ENCODE results near the gene KRTAP5-3.
"Not testable (repeated sequence)": the region's sequence is repeated elsewhere in the genome, so short reads cannot be mapped to it uniquely, and the experiment has no call there.

The KRTAP5-3 gene

GRCh38 chr11:1647901-1648652, 39.8 kb upstream of the KRTAP5-3 start:
- no peak overlapping the region for H3K27ac Mint-ChIP-seq
- no peaks in the 10 kb centered on the region for H3K4me1 Mint-ChIP-seq
- ATAC-seq: no peak
- no peak for DNase-seq
- no peak overlapping the region for H3K4me3 Mint-ChIP-seq
- no peaks in the 10 kb centered on the region for H3K9me3 Mint-ChIP-seq
- H3K27me3 Mint-ChIP-seq: peaks cover 24% of the 10 kb centered on the region

DNA sequence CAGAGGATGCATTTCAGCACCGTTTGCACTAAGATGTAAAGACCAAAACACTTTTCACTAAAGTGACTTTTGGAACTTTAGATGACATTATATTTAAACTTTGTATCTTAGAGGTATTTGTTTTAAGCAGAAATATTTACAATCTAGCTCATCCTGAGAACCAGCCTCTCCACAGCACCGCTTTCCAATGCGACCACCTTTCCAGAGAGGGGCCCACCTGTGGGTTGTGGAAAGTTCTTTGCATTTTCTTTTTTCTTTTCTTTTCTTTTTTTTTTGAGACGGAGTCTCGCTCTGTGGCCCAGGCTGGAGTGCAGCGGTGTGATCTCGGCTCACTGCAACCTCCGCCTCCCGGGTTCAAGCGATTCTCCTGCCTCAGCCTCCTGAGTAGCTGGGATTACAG, 38.3 kb upstream of the KRTAP5-3 start:
- not testable (repeated sequence) for H3K4me3 Mint-ChIP-seq, H3K27ac Mint-ChIP-seq, DNase-seq, H3K9me3 Mint-ChIP-seq, ATAC-seq, H3K4me1 Mint-ChIP-seq
- peaks cover 27% of the 10 kb centered on the region for H3K27me3 Mint-ChIP-seq

- DNase-seq (no peak), ATAC-seq (no peak)
- no peaks in the 10 kb centered on the region for H3K9me3 Mint-ChIP-seq
- no peak overlapping the region for H3K4me3 Mint-ChIP-seq
- no peaks in the 10 kb centered on the region for H3K4me1 Mint-ChIP-seq
- peaks cover 39% of the 10 kb centered on the region for H3K27me3 Mint-ChIP-seq
- no peak overlapping the region for H3K27ac Mint-ChIP-seq
Measured at GRCh38 chr11:1645357-1645821, 37.1 kb upstream of the KRTAP5-3 start.

DNA sequence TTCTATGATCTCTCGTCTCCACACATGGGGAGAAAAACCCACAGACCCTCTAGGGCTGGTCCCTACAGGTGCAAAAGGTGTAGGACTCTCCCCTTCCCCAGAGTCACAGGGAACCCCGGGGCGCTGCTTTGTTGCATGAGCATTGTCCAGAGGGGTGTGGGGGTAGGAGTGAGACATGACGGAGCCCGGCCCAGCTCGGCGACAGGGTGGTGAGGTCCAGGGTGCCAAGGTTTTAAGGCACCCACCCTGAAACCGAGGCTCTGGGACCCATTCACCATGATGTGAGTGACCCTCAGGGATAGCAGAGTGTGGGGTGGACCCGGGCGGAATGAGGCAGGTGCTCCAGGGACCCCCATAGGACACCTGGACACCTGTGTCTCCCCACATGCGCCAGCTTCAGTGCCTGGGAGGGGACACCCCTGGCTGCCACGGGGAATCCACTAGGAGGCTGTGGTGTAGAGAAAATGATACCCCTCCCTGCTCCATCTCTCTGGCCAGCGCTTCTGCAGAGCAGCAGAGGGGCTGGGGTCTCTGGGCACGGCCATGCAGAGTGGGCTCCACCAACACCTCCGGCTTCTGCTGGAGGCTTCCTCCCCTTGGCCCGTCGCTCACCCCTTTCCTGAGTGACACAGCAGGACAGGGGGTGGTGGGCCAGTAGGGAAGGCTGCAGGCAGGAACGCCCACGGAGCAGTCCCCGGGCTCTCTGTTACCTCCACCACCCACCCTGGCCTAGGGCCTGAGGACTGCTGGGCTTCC, 36.5 kb upstream of the KRTAP5-3 start:
- no peak for DNase-seq
- Mint-ChIP-seq H3K27me3 (peaks cover 45% of the 10 kb centered on the region), H3K4me1 (no peaks in the 10 kb centered on the region), H3K4me3 (no peak overlapping the region), H3K9me3 (no peaks in the 10 kb centered on the region), H3K27ac (no peak overlapping the region)
- no peak for ATAC-seq

DNA sequence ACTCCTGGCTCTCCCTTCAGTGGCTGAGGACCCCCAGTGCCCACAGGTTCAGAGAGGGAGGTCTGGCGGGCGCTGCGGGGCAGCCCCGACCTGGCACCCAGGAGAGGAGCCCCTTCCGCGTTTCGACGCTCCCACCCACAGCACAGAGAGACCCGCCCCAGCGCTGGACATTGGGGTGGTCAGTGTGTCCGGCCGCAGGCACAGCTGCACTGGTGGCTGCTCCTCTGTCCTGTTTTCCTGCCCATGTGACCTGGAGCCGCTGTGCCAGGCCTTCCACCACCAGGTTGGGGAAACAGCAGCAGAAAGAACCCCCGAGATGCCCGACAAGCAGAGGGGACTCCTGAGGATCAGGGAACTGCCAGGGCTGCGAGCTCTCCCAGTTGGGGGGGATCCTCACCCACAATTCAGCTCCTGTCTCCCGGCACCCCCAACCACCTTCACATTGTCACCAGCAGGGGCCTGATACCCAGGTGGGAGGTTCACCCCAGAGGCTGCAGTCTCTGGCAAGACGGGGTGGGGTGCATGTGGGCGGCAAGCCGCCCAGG, 35.0 kb upstream of the KRTAP5-3 start:
- DNase-seq (no peak), ATAC-seq (no peak)
- Mint-ChIP-seq H3K4me3 (no peak overlapping the region), H3K9me3 (no peaks in the 10 kb centered on the region), H3K27me3 (peaks cover 48% of the 10 kb centered on the region), H3K27ac (no peak overlapping the region), H3K4me1 (no peaks in the 10 kb centered on the region)

DNA sequence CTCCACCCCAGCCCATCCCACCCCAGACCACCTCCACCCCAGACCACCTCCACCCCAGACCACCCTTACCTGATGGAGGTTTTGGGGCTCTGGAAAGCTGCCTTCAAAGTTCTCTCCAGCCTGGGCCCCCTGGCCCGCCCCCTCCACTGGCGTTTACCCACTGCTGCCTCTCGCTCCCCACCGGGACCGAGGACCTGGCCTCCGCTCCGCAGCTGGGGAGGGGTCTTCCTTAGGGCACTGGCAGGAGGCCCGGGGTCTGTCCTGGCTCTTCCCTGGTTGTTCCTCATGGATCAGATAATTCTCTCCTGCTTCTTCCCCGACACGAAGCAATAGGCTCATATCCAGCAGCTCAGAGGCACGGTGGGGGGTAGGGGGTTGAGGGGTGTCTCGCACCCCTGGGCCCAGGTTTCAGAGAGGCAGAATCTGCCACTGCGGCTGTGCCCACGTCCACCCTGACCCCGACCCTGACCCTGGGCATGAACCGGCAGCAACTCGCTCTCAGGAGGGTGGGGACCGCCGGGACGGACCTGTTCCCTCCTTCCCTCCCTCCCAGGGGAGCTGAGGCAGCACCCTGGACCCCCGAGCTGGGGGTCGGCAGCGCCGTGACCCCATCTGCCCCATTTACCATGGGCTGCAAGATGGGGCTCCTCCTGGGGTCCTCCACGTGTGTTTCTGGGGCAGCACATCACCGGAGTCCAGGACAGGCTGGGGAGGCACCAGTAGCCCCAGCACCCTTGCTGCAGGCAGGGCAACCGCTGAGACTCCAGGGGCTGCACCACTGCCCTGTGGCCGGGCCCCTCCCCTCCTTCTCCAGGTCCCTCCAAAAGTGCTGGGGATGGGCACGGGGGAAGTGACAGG, 34.3 kb upstream of the KRTAP5-3 start:
- peak; percentile 28 for ATAC-seq
- H3K4me1 Mint-ChIP-seq: no peaks in the 10 kb centered on the region
- H3K4me3 Mint-ChIP-seq: no peak overlapping the region
- H3K9me3 Mint-ChIP-seq: no peaks in the 10 kb centered on the region
- peaks cover 48% of the 10 kb centered on the region for H3K27me3 Mint-ChIP-seq
- no peak overlapping the region for H3K27ac Mint-ChIP-seq
- no peak for DNase-seq

DNA sequence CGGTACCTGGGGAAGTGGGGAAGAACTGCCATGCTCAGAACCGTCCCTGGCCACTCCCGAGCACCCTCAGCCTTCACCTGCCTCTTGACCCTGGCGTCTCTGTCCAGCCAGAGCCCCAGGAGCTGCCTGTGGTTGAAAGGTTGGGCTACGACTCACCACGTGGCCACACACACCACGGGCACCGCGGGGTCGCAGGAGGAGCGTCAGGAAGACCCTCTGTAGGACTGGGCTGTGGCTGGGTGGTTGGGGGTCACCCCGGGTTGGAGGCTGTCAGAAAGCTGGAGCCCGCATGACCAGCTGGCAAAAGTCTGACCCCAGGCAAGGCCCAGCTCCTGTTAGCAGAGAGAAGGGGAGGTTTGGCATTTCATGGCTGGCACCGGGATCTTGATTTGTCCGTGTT, 32.8 kb upstream of the KRTAP5-3 start:
- Mint-ChIP-seq H3K27me3 (peaks cover 48% of the 10 kb centered on the region), H3K27ac (no peak overlapping the region)
- no peak for DNase-seq

DNA sequence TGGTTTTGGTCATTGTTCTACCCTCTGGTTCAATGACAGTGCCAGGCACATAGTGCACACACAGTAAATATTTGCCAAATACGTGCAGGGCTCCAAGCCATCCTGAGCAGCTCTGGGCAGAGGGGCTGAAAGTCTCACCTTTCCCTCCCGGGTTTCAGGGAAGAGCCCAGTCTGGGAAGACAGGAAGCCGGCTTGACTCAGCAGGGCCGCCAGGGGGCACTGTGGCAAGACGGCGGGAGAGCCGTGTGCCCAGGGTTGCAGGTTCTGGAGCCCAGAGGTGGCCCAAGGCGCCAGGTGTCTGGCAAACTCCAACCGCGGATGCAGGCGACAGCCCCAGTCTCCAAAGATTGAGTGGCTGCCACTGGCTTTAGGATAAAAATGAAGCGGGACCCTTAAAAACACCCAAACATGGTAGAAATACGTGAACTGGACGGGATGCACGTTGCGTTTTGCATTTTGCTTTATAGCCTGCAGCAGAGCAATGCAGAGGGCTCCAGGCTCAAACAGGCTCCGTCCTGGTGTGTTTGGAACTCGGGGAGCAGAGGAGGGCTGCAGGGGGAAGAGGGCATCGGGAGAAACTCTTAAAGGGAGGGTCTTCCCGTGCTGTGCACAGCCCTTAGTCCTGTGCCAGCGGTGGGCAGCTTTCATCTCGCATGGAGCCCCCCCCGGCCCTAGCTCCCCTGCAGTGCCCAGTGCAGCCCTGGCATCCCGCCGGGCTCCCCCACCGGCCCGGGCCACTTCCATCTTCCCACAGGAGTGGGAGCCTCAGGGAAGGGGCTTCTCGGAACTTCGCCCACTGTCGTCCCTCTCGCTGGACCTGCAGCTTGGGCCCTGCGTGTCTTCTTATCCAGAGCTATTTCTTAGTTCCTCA, 32.0 kb upstream of the KRTAP5-3 start:
- ATAC-seq (no peak), DNase-seq (no peak)
- Mint-ChIP-seq H3K27ac (no peak overlapping the region), H3K4me3 (no peak overlapping the region), H3K27me3 (peaks cover 49% of the 10 kb centered on the region), H3K4me1 (no peaks in the 10 kb centered on the region), H3K9me3 (no peaks in the 10 kb centered on the region)

More for the DNA sequence above, 32.8 kb upstream of the KRTAP5-3 start:
- ATAC-seq: no peak
- Mint-ChIP-seq H3K4me1 (no peaks in the 10 kb centered on the region), H3K9me3 (no peaks in the 10 kb centered on the region), H3K4me3 (no peak overlapping the region)

- H3K9me3 Mint-ChIP-seq: no peaks in the 10 kb centered on the region
- no peak overlapping the region for H3K27ac Mint-ChIP-seq
- no peak overlapping the region for H3K4me3 Mint-ChIP-seq
- H3K27me3 Mint-ChIP-seq: peaks cover 49% of the 10 kb centered on the region
- DNase-seq (no peak), ATAC-seq (no peak)
- H3K4me1 Mint-ChIP-seq: no peaks in the 10 kb centered on the region
Measured at GRCh38 chr11:1639666-1640065, 31.4 kb upstream of the KRTAP5-3 start.

DNA sequence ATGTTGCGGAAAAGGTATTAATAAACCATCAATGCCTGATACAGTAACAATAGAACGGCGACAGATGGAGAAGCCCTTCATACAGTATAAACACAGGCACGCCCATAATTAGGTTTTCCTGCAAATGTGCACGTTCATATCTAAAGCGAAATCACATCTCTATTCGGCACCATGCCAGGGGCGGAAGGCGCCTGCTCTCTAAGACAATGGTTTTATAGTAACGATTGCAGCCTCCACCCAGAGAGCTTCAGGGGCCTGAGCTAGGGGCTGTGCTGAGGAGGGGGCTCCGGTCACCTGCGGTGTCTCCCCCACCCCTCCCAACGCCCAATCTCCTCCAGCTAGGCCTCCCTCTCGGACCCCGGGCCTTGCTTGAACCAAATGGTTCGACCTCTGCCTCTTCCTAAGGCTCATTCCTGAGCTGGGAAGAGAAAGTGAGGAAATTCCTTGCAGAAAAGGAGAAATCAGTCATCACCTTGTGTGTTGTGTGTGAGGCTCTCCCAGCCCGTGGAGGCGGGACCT, 30.9 kb upstream of the KRTAP5-3 start:
- H3K27me3 Mint-ChIP-seq: peaks cover 47% of the 10 kb centered on the region
- no peaks in the 10 kb centered on the region for H3K4me1 Mint-ChIP-seq
- no peaks in the 10 kb centered on the region for H3K9me3 Mint-ChIP-seq
- no peak overlapping the region for H3K27ac Mint-ChIP-seq
- H3K4me3 Mint-ChIP-seq: no peak overlapping the region
- no peak for DNase-seq
- no peak for ATAC-seq

- DNase-seq (no peak), ATAC-seq (no peak)
- no peak overlapping the region for H3K4me3 Mint-ChIP-seq
- peaks cover 52% of the 10 kb centered on the region for H3K27me3 Mint-ChIP-seq
- H3K4me1 Mint-ChIP-seq: no peaks in the 10 kb centered on the region
- H3K9me3 Mint-ChIP-seq: no peaks in the 10 kb centered on the region
- no peak overlapping the region for H3K27ac Mint-ChIP-seq
Measured at GRCh38 chr11:1638344-1638743, 30.1 kb upstream of the KRTAP5-3 start.

DNA sequence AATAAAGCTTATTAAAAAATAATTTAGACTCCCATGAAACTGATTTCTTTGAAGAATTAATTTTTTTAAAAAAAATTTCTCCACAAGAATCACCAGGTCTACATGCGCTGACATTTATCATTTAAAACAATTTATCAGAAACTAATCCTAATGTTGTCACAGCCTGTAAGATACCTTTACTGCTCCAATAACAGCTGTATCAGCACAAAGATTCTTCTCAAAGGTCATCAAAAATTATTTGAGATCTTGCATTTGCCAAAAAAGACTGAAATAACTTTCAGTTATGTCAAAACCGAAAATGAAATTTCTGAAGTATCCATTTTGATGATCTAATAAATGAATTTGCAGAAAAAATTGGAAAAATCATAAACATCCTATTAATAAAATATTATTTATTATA, 29.4 kb upstream of the KRTAP5-3 start:
- DNase-seq (no peak), ATAC-seq (no peak)
- peaks cover 53% of the 10 kb centered on the region for H3K27me3 Mint-ChIP-seq
- no peaks in the 10 kb centered on the region for H3K9me3 Mint-ChIP-seq
- peaks cover 3% of the 10 kb centered on the region for H3K4me1 Mint-ChIP-seq
- H3K4me3 Mint-ChIP-seq: no peak overlapping the region
- no peak overlapping the region for H3K27ac Mint-ChIP-seq

GRCh38 chr11:1636291-1636950, 28.2 kb upstream of the KRTAP5-3 start:
- peaks cover 64% of the 10 kb centered on the region for H3K27me3 Mint-ChIP-seq
- H3K27ac Mint-ChIP-seq: no peak overlapping the region
- H3K9me3 Mint-ChIP-seq: no peaks in the 10 kb centered on the region
- H3K4me3 Mint-ChIP-seq: no peak overlapping the region
- ATAC-seq: no peak
- DNase-seq: no peak
- peaks cover 12% of the 10 kb centered on the region for H3K4me1 Mint-ChIP-seq

DNA sequence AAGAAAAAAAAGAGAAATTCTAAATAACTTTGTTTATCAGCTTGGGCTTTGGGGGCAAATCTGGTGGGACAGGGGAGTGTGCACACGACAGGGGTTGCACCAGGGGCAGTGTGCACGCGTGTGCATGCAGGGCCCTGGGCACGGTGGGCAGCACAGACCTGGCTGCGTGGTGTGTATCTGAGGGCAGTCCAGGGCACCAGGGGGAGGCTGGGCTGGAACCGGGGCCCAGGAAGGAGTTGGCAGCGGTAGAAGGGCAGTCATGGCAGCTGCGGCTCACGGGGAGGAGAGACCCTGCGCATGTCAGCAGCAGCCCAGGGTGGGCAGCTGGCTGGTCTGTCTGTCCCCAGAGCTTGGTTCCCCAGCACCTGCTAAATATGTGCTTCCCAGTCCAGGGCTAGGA, 25.6 kb upstream of the KRTAP5-3 start:
- H3K9me3 Mint-ChIP-seq: no peaks in the 10 kb centered on the region
- DNase-seq: no peak
- H3K4me3 Mint-ChIP-seq: no peak overlapping the region
- ATAC-seq: no peak
- H3K27me3 Mint-ChIP-seq: peaks cover 65% of the 10 kb centered on the region
- H3K27ac Mint-ChIP-seq: no peak overlapping the region
- peaks cover 16% of the 10 kb centered on the region for H3K4me1 Mint-ChIP-seq

Measured in stimulated activated naive CD8-positive, alpha-beta T cell treated with anti-CD3 and anti-CD28 coated beads, Interleukin-15, amount 100 ng/mL, for 72 hours (primary cell).